HEK293 (cell line): ENCODE data around the gene HMGN4.

Experiments
- GLIS2 ChIP-seq: fragments of 450-650 bp; formaldehyde crosslinking; IDR thresholded peaks from 2 replicates; pipeline ENCODE4 v1.5.1; 2016; ENCODE audit warnings: missing biosample characterization, missing genetic modification characterization
- IKZF3 ChIP-seq: fragments of 450-650 bp; IDR thresholded peaks from 2 replicates; pipeline ENCODE4 v1.5.0; 2018; ENCODE audit warnings: missing biosample characterization, mild to moderate bottlenecking, missing genetic modification characterization, moderate library complexity
- OSR2 ChIP-seq: fragments of 450-650 bp; formaldehyde crosslinking; IDR thresholded peaks from 2 replicates; pipeline ENCODE4 v1.5.1; 2016; ENCODE audit warnings: missing biosample characterization, missing genetic modification characterization
- YY2 ChIP-seq: fragments of 450-650 bp; formaldehyde crosslinking; IDR thresholded peaks from 2 replicates; pipeline ENCODE4 v1.5.1; 2016; ENCODE audit warnings: missing biosample characterization, missing genetic modification characterization
- ZBTB26 ChIP-seq: fragments of 450-650 bp; formaldehyde crosslinking; optimal IDR thresholded peaks from 2 replicates; pipeline ENCODE3; 2016; ENCODE audit warnings: missing biosample characterization, mild to moderate bottlenecking, missing genetic modification characterization
- ZBTB7A ChIP-seq: fragments of 450-650 bp; formaldehyde crosslinking; IDR thresholded peaks from 2 replicates; pipeline ENCODE4 v1.5.1; 2016; ENCODE audit warnings: low read depth, missing biosample characterization, missing genetic modification characterization
- ZBTB8A ChIP-seq: fragments of 450-650 bp; formaldehyde crosslinking; IDR thresholded peaks from 2 replicates; pipeline ENCODE4 v1.5.1; 2016; ENCODE audit warnings: missing biosample characterization, missing genetic modification characterization
- ZEB2 ChIP-seq: fragments of 450-650 bp; formaldehyde crosslinking; IDR thresholded peaks from 2 replicates; pipeline ENCODE4 v1.5.1; 2016; ENCODE audit warnings: missing biosample characterization, missing genetic modification characterization
- ZNF175 ChIP-seq: fragments of 450-650 bp; formaldehyde crosslinking; IDR thresholded peaks from 2 replicates; pipeline ENCODE4 v1.5.1; 2016; ENCODE audit warnings: missing biosample characterization, missing genetic modification characterization
- ZNF211 ChIP-seq: fragments of 450-650 bp; formaldehyde crosslinking; IDR thresholded peaks from 2 replicates; pipeline ENCODE4 v1.5.1; 2016; ENCODE audit warnings: low read depth, missing biosample characterization, missing genetic modification characterization
- ZNF221 ChIP-seq: fragments of 450-650 bp; formaldehyde crosslinking; IDR thresholded peaks from 2 replicates; pipeline ENCODE4 v1.5.1; 2017; ENCODE audit warnings: missing biosample characterization, missing genetic modification characterization, borderline replicate concordance
- ZNF248 ChIP-seq: fragments of 450-650 bp; formaldehyde crosslinking; IDR thresholded peaks from 2 replicates; pipeline ENCODE4 v1.5.1; 2017; ENCODE audit warnings: missing biosample characterization, missing genetic modification characterization
- ZNF302 ChIP-seq: fragments of 450-650 bp; formaldehyde crosslinking; IDR thresholded peaks from 2 replicates; pipeline ENCODE4 v1.5.1; 2016; ENCODE audit warnings: missing biosample characterization, missing genetic modification characterization, low read depth
- ZNF324 ChIP-seq: fragments of 450-650 bp; formaldehyde crosslinking; IDR thresholded peaks from 2 replicates; pipeline ENCODE4 v1.5.1; 2016; ENCODE audit warnings: missing biosample characterization, missing genetic modification characterization
- ZNF366 ChIP-seq: fragments of 450-650 bp; formaldehyde crosslinking; conservative IDR thresholded peaks from 2 replicates; pipeline ENCODE4 v1.5.1; 2016; ENCODE audit warnings: missing biosample characterization, missing genetic modification characterization
- ZNF37A ChIP-seq: fragments of 450-650 bp; IDR thresholded peaks from 2 replicates; pipeline ENCODE4 v1.5.1; 2018; ENCODE audit warnings: missing biosample characterization, missing genetic modification characterization
- ZNF391 ChIP-seq: fragments of 450-650 bp; formaldehyde crosslinking; IDR thresholded peaks from 2 replicates; pipeline ENCODE4 v1.5.1; 2016; ENCODE audit warnings: low read depth, missing biosample characterization, missing genetic modification characterization, borderline replicate concordance
- ZNF394 ChIP-seq: fragments of 450-650 bp; formaldehyde crosslinking; IDR thresholded peaks from 2 replicates; pipeline ENCODE4 v1.5.1; 2016; ENCODE audit warnings: missing biosample characterization, missing genetic modification characterization, mild to moderate bottlenecking, moderate library complexity, borderline replicate concordance
- ZNF558 ChIP-seq: fragments of 450-650 bp; formaldehyde crosslinking; IDR thresholded peaks from 2 replicates; pipeline ENCODE4 v1.5.1; 2016; ENCODE audit warnings: missing biosample characterization, missing genetic modification characterization
- ZNF596 ChIP-seq: fragments of 450-650 bp; IDR thresholded peaks from 2 replicates; pipeline ENCODE4 v1.5.0; 2018; ENCODE audit warnings: missing biosample characterization, mild to moderate bottlenecking, missing genetic modification characterization, moderate library complexity
- ZNF623 ChIP-seq: fragments of 450-650 bp; formaldehyde crosslinking; IDR thresholded peaks from 2 replicates; pipeline ENCODE4 v1.5.1; 2016; ENCODE audit warnings: missing biosample characterization, missing genetic modification characterization
- ZNF639 ChIP-seq: fragments of 450-650 bp; formaldehyde crosslinking; IDR thresholded peaks from 2 replicates; pipeline ENCODE4 v1.5.1; 2016; ENCODE audit warnings: missing biosample characterization, missing genetic modification characterization
- ZNF707 ChIP-seq: fragments of 450-650 bp; formaldehyde crosslinking; IDR thresholded peaks from 2 replicates; pipeline ENCODE4 v1.5.1; 2016; ENCODE audit warnings: missing biosample characterization, missing genetic modification characterization
- ZNF76 ChIP-seq: fragments of 450-650 bp; formaldehyde crosslinking; IDR thresholded peaks from 2 replicates; pipeline ENCODE4; 2016; ENCODE audit warnings: low read depth, missing biosample characterization, missing genetic modification characterization, borderline replicate concordance
- ZNF785 ChIP-seq: fragments of 450-650 bp; formaldehyde crosslinking; IDR thresholded peaks from 2 replicates; pipeline ENCODE4 v1.5.1; 2016; ENCODE audit warnings: missing biosample characterization, missing genetic modification characterization
- TF ChIP-seq, protein P1 (sequence below): fragments of 450-650 bp; IDR thresholded peaks from 2 replicates; pipeline ENCODE4 v1.5.1; 2018; ENCODE audit warnings: missing biosample characterization, missing genetic modification characterization
- TF ChIP-seq, protein P2 (sequence below): fragments of 450-650 bp; formaldehyde crosslinking; IDR thresholded peaks from 2 replicates; pipeline ENCODE4 v1.5.1; 2017; ENCODE audit warnings: missing biosample characterization, missing genetic modification characterization
- TF ChIP-seq, protein P3 (sequence below): fragments of 450-650 bp; formaldehyde crosslinking; IDR thresholded peaks from 2 replicates; pipeline ENCODE4 v1.5.1; 2016; ENCODE audit warnings: missing biosample characterization, missing genetic modification characterization
- TF ChIP-seq, protein P4 (sequence below): fragments of 450-650 bp; formaldehyde crosslinking; IDR thresholded peaks from 2 replicates; pipeline ENCODE4 v1.5.1; 2016; ENCODE audit warnings: missing biosample characterization, missing genetic modification characterization
- TF ChIP-seq, protein P5 (sequence below): fragments of 450-650 bp; formaldehyde crosslinking; IDR thresholded peaks from 2 replicates; pipeline ENCODE4 v1.5.1; 2017; ENCODE audit warnings: missing biosample characterization, missing genetic modification characterization

Gene HMGN4

DNA sequence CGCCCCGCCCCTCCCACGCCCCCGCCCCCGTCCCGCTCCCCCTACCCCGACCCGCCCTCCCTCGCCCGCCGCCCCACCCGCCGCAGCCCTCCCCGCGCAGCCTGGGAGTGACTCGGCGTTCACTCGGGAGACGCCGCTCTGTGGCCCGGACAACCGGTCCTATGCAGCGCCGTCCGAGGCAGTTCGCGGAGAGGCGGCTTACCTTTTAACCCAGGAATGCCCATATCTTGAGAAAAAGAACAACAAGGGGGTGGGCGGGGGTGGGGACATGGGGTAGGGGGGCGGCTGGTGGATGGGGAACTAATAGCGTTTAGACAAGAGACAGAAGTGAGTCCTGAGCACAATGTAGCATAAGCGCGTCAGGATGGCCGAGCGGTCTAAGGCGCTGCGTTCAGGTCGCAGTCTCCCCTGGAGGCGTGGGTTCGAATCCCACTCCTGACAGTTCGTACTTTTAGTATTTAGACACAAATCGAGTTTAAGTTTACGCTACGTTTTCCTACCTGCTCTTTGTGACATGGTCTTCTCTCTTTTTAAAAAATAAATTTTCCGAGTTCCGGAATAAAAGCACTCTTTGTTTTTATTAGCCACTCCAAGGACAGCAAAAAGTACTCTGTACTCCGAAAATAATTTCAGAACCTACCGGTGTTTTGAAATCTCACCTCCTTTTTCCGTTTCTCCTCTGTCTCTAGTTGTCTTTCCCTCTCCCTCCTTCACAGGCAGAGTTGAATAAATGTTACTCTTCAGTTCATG lies 17.1 kb upstream of the HMGN4 start (continued):
- TF ChIP-seq, protein P1, sequence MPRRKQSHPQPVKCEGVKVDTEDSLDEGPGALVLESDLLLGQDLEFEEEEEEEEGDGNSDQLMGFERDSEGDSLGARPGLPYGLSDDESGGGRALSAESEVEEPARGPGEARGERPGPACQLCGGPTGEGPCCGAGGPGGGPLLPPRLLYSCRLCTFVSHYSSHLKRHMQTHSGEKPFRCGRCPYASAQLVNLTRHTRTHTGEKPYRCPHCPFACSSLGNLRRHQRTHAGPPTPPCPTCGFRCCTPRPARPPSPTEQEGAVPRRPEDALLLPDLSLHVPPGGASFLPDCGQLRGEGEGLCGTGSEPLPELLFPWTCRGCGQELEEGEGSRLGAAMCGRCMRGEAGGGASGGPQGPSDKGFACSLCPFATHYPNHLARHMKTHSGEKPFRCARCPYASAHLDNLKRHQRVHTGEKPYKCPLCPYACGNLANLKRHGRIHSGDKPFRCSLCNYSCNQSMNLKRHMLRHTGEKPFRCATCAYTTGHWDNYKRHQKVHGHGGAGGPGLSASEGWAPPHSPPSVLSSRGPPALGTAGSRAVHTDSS (tag by site-specific recombination): 0 out of 2 replicates have a peak, but pooled peaks have one; percentile 30
- TF ChIP-seq, protein P2, sequence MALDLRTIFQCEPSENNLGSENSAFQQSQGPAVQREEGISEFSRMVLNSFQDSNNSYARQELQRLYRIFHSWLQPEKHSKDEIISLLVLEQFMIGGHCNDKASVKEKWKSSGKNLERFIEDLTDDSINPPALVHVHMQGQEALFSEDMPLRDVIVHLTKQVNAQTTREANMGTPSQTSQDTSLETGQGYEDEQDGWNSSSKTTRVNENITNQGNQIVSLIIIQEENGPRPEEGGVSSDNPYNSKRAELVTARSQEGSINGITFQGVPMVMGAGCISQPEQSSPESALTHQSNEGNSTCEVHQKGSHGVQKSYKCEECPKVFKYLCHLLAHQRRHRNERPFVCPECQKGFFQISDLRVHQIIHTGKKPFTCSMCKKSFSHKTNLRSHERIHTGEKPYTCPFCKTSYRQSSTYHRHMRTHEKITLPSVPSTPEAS (tag by site-specific recombination): no peak
- TF ChIP-seq ZNF596 (tag by site-specific recombination): no peak
- no peak for TF ChIP-seq ZNF175 (tag by site-specific recombination)
- TF ChIP-seq YY2 (tag by site-specific recombination): no peak
- no peak for TF ChIP-seq ZNF211 (tag by site-specific recombination)
- TF ChIP-seq ZNF302: no peak
- TF ChIP-seq GLIS2 (tag by site-specific recombination): no peak
- TF ChIP-seq ZNF366: peak; percentile 95
- TF ChIP-seq ZBTB7A (tag by site-specific recombination): 0 out of 2 replicates have a peak, but pooled peaks have one; percentile 47
- TF ChIP-seq ZNF558 (tag by site-specific recombination): 0 out of 2 replicates have a peak, but pooled peaks have one; percentile 26
- TF ChIP-seq ZNF221 (tag by site-specific recombination): no peak
- no peak for TF ChIP-seq ZBTB8A (tag by site-specific recombination)
- peak; percentile 40; the same call in 1 of the 2 replicates for TF ChIP-seq ZNF639
- TF ChIP-seq ZNF394 (tag by site-specific recombination): no peak
- no peak for TF ChIP-seq ZNF785 (tag by site-specific recombination)
- TF ChIP-seq ZNF707 (tag by site-specific recombination): no peak
- no peak for TF ChIP-seq OSR2 (tag by site-specific recombination)
- TF ChIP-seq ZEB2 (tag by site-specific recombination): no peak; the same call in 1 of the 2 replicates
- TF ChIP-seq, protein P3, sequence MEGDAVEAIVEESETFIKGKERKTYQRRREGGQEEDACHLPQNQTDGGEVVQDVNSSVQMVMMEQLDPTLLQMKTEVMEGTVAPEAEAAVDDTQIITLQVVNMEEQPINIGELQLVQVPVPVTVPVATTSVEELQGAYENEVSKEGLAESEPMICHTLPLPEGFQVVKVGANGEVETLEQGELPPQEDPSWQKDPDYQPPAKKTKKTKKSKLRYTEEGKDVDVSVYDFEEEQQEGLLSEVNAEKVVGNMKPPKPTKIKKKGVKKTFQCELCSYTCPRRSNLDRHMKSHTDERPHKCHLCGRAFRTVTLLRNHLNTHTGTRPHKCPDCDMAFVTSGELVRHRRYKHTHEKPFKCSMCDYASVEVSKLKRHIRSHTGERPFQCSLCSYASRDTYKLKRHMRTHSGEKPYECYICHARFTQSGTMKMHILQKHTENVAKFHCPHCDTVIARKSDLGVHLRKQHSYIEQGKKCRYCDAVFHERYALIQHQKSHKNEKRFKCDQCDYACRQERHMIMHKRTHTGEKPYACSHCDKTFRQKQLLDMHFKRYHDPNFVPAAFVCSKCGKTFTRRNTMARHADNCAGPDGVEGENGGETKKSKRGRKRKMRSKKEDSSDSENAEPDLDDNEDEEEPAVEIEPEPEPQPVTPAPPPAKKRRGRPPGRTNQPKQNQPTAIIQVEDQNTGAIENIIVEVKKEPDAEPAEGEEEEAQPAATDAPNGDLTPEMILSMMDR (tag by site-specific recombination): no peak
- 0 out of 2 replicates have a peak, but pooled peaks have one; percentile 39 for TF ChIP-seq ZNF324 (tag by site-specific recombination)
- peak; percentile 94; the same call in 1 of the 2 replicates for TF ChIP-seq ZNF391 (tag by site-specific recombination)
- TF ChIP-seq, protein P4, sequence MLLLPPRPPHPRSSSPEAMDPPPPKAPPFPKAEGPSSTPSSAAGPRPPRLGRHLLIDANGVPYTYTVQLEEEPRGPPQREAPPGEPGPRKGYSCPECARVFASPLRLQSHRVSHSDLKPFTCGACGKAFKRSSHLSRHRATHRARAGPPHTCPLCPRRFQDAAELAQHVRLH (tag by site-specific recombination): peak; percentile 28; the same call in 1 of the 2 replicates
- TF ChIP-seq ZNF248 (tag by site-specific recombination): no peak
- TF ChIP-seq ZNF76 (tag by site-specific recombination): 0 out of 2 replicates have a peak, but pooled peaks have one; percentile 11
- TF ChIP-seq, protein P5, sequence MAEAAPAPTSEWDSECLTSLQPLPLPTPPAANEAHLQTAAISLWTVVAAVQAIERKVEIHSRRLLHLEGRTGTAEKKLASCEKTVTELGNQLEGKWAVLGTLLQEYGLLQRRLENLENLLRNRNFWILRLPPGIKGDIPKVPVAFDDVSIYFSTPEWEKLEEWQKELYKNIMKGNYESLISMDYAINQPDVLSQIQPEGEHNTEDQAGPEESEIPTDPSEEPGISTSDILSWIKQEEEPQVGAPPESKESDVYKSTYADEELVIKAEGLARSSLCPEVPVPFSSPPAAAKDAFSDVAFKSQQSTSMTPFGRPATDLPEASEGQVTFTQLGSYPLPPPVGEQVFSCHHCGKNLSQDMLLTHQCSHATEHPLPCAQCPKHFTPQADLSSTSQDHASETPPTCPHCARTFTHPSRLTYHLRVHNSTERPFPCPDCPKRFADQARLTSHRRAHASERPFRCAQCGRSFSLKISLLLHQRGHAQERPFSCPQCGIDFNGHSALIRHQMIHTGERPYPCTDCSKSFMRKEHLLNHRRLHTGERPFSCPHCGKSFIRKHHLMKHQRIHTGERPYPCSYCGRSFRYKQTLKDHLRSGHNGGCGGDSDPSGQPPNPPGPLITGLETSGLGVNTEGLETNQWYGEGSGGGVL (tag by site-specific recombination): no peak
- no peak for TF ChIP-seq IKZF3
- no peak for TF ChIP-seq ZNF37A (tag by site-specific recombination)
- TF ChIP-seq ZBTB26 (tag by site-specific recombination): no peak
- TF ChIP-seq ZNF623: 0 out of 2 replicates have a peak, but pooled peaks have one; percentile 9
